ENCODE measurements around the gene GPR142. TPM values are rescaled to one million over a fixed set of nuclear protein-coding genes. Genes with fewer than 3 reads are reported as not detected.

GPR142 gene
- total and polyA plus RNA-seq, 10 of the 15 experiments (the other 5 are each of a cell fraction or from before 2014, with no cell fraction given): not detected

DNA sequence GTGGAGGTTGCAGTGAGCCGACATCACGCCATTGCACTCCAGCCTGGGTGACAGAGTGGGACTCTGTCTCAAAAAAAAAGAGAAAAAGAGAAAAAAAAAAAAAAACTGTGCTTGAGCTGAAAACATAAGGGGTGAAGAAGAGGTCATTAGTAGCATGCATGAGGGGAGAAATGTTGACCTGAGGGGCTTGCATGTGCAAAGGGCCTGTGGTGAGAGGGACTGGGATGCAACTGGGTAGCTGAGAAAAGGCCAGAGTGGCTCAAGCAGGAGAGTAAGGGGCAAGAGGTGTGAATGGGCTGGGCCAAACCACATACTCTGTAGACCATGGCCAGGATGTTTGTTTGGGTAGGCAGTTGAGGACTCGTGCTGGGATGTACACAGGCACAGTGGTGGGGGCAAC is 37.9 kb upstream of the GPR142 start:
- no peak overlapping the region for H3K27ac ChIP-seq (ENCODE audit: control insufficient read depth, insufficient read depth)
- no peak overlapping the region for H3K4me2 ChIP-seq (ENCODE audit: control insufficient read depth, insufficient read depth)
- ChIA-PET POLR2A (no interaction called here), CTCF (no interaction called here), SMC1A (ENCODE audit: uncharacterized antibody, unreplicated experiment) (no interaction called here), RAD21 (ENCODE audit: unreplicated experiment) (no interaction called here)
- intact Hi-C loops (cut with micrococcal nuclease; ENCODE audit: unreplicated experiment) (no loop called here), in situ Hi-C loops (cut with MboI) (no loop called here)
- no peak overlapping the region for H2AFZ ChIP-seq (ENCODE audit: control insufficient read depth, low read depth, low read length)
- no peaks in the 10 kb centered on the region for H3K4me1 ChIP-seq (ENCODE audit: control insufficient read depth, insufficient read depth, low read length)
- no peak overlapping the region for H3K4me3 ChIP-seq
- FAIRE-seq: no peak
- no peak for TF ChIP-seq MEF2A (IDR thresholded peaks at IDR 0.05; ENCODE audit: insufficient read depth, low read depth, low read length)
- no peak for TF ChIP-seq ATF2 (IDR thresholded peaks at IDR 0.05; ENCODE audit: low read length)
- TF ChIP-seq ASH2L (IDR thresholded peaks at IDR 0.05; ENCODE audit: borderline replicate concordance, low read depth): no peak
- TF ChIP-seq POLR2AphosphoS5 (IDR thresholded peaks at IDR 0.05; ENCODE audit: low read length): no peak
- TF ChIP-seq SMAD5 (IDR thresholded peaks at IDR 0.05; ENCODE audit: low read depth): no peak
- TF ChIP-seq PAX5 (IDR thresholded peaks at IDR 0.05; ENCODE audit: borderline replicate concordance, low read depth, low read length): no peak
- ATAC-seq: no peak
- WGBS (ENCODE audit: insufficient coverage, insufficient replicate concordance, low lambda C conversion rate, missing lambda C conversion rate): 0% methylated on average over 3 of the region's 3 CpGs
- DNase-seq (ENCODE audit: low read depth, low spot score): no peak
- H4K20me1 ChIP-seq (ENCODE audit: control insufficient read depth, insufficient read depth): no peaks in the 10 kb centered on the region
- no TSS peak for BruUV-seq (replicated peaks)
- peaks cover 4% of the 10 kb centered on the region in 2 experiments; a peak in 3 of 4 replicates for H3K27me3 ChIP-seq (replicated peaks in 1 of 2; ENCODE audit: control insufficient read depth in 2 of 2, insufficient read depth in 2 of 2, low read length in 1 of 2)
- no peak overlapping the region for H3K9ac ChIP-seq (ENCODE audit: control insufficient read depth, insufficient read depth, low read length)
- no peaks in the 10 kb centered on the region for H3K79me2 ChIP-seq (ENCODE audit: control insufficient read depth, insufficient read depth, low read length)
- H3K36me3 ChIP-seq (ENCODE audit: control insufficient read depth in 2 of 2, insufficient read depth in 2 of 2, low read length in 1 of 2): no peaks in the 10 kb centered on the region
- H3K9me3 ChIP-seq (replicated peaks; ENCODE audit: control insufficient read depth, insufficient read depth, low read length): no peaks in the 10 kb centered on the region

GRCh38 chr17:74330446-74330845 is 36.9 kb upstream of the GPR142 start:
- H3K79me2 ChIP-seq (ENCODE audit: control insufficient read depth, insufficient read depth, low read length): no peaks in the 10 kb centered on the region
- in situ Hi-C loops (cut with MboI): no loop called here
- ChIA-PET CTCF (interaction anchor here (0.6 kb wide), 1 partner anchor 22 kb away, joined by 3 read pairs; no protein-coding TSS in a partner anchor), POLR2A (interaction anchor here (0.6 kb wide), 1 partner anchor 38 kb away, joined by 3 read pairs; no protein-coding TSS in a partner anchor), SMC1A (ENCODE audit: uncharacterized antibody, unreplicated experiment) (no interaction called here), RAD21 (ENCODE audit: unreplicated experiment) (no interaction called here)
- H3K27me3 ChIP-seq (replicated peaks in 1 of 2; ENCODE audit: control insufficient read depth in 2 of 2, insufficient read depth in 2 of 2, low read length in 1 of 2): peaks cover 0 to 2% of the 10 kb centered on the region in 2 experiments; a peak in 3 of 4 replicates
- H3K27ac ChIP-seq (ENCODE audit: control insufficient read depth, insufficient read depth): no peak overlapping the region
- no peak for ATAC-seq
- no peak overlapping the region for H3K9ac ChIP-seq (ENCODE audit: control insufficient read depth, insufficient read depth, low read length)
- no peak overlapping the region for H2AFZ ChIP-seq (ENCODE audit: control insufficient read depth, low read depth, low read length)
- no peaks in the 10 kb centered on the region for H3K9me3 ChIP-seq (replicated peaks; ENCODE audit: control insufficient read depth, insufficient read depth, low read length)
- H3K4me3 ChIP-seq: no peak overlapping the region
- DNase-seq (ENCODE audit: low read depth, low spot score): no peak
- H4K20me1 ChIP-seq (ENCODE audit: control insufficient read depth, insufficient read depth): no peaks in the 10 kb centered on the region
- 25% methylated on average over 8 of the region's 8 CpGs for WGBS (ENCODE audit: insufficient coverage, insufficient replicate concordance, low lambda C conversion rate, missing lambda C conversion rate)
- intact Hi-C loops (cut with micrococcal nuclease; ENCODE audit: unreplicated experiment): no loop called here
- no peaks in the 10 kb centered on the region for H3K36me3 ChIP-seq (ENCODE audit: control insufficient read depth in 2 of 2, insufficient read depth in 2 of 2, low read length in 1 of 2)
- no TSS peak for BruUV-seq (replicated peaks)
- H3K4me2 ChIP-seq (ENCODE audit: control insufficient read depth, insufficient read depth): no peak overlapping the region
- H3K4me1 ChIP-seq (ENCODE audit: control insufficient read depth, insufficient read depth, low read length): peaks cover 3% of the 10 kb centered on the region; the same call in 1 of the 2 replicates
- FAIRE-seq: no peak
- TF ChIP-seq IRF4 (IDR thresholded peaks at IDR 0.05; ENCODE audit: low read depth, low read length) (no peak), MYB (IDR thresholded peaks at IDR 0.05; ENCODE audit: borderline replicate concordance, low read depth, low read length) (no peak), HDGF (IDR thresholded peaks at IDR 0.05) (no peak), POLR2A (IDR thresholded peaks at IDR 0.05; ENCODE audit: low read depth, low read length) (no peak), RBBP5 (conservative IDR thresholded peaks at IDR 0.05) (no peak), NFXL1 (IDR thresholded peaks at IDR 0.05; ENCODE audit: borderline replicate concordance) (no peak), NFYA (IDR thresholded peaks at IDR 0.05; ENCODE audit: borderline replicate concordance, low read depth, low read length) (no peak), POLR2AphosphoS5 (IDR thresholded peaks at IDR 0.05; ENCODE audit: low read length) (no peak), SIX5 (IDR thresholded peaks at IDR 0.05; ENCODE audit: low read depth, low read length, severe bottlenecking) (no peak)
- TF ChIP-seq, protein P1, sequence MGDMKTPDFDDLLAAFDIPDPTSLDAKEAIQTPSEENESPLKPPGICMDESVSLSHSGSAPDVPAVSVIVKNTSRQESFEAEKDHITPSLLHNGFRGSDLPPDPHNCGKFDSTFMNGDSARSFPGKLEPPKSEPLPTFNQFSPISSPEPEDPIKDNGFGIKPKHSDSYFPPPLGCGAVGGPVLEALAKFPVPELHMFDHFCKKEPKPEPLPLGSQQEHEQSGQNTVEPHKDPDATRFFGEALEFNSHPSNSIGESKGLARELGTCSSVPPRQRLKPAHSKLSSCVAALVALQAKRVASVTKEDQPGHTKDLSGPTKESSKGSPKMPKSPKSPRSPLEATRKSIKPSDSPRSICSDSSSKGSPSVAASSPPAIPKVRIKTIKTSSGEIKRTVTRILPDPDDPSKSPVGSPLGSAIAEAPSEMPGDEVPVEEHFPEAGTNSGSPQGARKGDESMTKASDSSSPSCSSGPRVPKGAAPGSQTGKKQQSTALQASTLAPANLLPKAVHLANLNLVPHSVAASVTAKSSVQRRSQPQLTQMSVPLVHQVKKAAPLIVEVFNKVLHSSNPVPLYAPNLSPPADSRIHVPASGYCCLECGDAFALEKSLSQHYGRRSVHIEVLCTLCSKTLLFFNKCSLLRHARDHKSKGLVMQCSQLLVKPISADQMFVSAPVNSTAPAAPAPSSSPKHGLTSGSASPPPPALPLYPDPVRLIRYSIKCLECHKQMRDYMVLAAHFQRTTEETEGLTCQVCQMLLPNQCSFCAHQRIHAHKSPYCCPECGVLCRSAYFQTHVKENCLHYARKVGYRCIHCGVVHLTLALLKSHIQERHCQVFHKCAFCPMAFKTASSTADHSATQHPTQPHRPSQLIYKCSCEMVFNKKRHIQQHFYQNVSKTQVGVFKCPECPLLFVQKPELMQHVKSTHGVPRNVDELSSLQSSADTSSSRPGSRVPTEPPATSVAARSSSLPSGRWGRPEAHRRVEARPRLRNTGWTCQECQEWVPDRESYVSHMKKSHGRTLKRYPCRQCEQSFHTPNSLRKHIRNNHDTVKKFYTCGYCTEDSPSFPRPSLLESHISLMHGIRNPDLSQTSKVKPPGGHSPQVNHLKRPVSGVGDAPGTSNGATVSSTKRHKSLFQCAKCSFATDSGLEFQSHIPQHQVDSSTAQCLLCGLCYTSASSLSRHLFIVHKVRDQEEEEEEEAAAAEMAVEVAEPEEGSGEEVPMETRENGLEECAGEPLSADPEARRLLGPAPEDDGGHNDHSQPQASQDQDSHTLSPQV (IDR thresholded peaks at IDR 0.05): no peak

All from GM12878 (cell line).